Activated effector memory CD4-positive, alpha-beta T cell treated with anti-CD3 and anti-CD28 coated beads, Interleukin-2, amount 50 U/mL, for 16 hours (primary cell): ENCODE results near the gene IL15RA.
A peak's percentile ranks its signal among the peaks of the same experiment; 100 is the strongest.
"Not testable (repeated sequence)": the region's sequence is repeated elsewhere in the genome, so short reads cannot be mapped to it uniquely, and the experiment has no call there.

Experiments
- DNase-seq: peaks from one replicate; pipeline ENCODE4 v3.0.0-alpha.2; 2020

The IL15RA gene

GRCh38 chr10:5949009-5949759 lies 28.2 kb downstream of the IL15RA start:
- DNase-seq: peak; percentile 70

- no peak for DNase-seq
Measured at GRCh38 chr10:5948208-5948585, 29.1 kb downstream of the IL15RA start.

- DNase-seq: no peak
Measured at GRCh38 chr10:5947471-5948207, 29.7 kb downstream of the IL15RA start.

DNA sequence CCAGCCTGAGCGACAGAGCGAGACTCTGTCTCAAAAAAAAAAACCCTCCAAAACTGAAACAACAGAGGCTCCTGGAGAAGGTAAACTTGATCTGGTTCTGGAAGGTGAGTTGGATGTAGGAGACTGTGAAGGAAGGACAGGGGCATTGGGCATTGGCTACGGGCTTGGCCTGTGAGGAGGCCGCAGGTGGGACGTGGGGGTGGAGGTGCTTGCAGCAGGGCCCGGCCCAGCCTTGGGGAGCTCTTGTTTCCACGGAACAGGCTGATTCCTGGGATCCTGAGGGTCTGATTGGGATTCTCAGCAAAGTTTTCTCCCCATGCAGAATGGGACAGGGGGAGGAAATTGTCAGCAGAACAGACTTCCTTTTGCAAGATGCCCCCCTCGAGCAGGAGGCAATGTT lies 30.6 kb downstream of the IL15RA start:
- DNase-seq: no peak

DNA sequence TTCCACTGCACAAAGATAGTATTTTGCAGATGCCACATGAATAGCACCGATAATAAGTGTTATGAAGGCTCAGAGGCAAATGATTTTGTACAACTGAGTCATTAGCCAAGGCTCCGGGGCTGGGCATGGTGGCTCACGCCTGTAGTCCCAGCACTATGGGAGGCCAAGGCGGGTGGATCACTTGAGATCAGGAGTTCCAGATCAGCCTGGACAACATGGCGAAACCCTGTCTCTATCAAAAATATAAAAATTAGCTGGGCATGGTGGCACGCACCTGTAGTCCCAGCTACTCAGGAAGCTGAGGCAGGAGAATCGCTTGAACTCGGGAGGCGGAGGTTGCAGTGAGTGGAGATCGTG lies 30.9 kb downstream of the IL15RA start:
- not testable (repeated sequence) for DNase-seq

- no peak for DNase-seq
Measured at GRCh38 chr10:5945561-5946418, 31.6 kb downstream of the IL15RA start.

DNA sequence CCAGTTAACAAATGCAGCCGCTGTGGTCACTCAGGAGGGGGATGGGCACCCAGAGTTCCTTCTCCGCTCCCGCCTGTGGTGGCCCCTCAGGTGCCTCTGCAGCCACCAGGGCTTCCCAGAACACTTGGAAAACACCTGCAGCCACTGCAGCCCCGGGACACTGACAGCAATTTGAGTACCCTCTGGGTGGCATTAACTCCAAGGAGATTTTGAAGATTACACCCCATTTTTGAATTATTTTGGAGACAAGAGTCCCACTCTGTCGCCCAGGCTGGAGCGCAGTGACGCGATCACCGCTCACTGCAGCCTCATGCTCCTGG lies 32.2 kb downstream of the IL15RA start:
- DNase-seq: no peak

GRCh38 chr10:5944389-5945189 lies 32.8 kb downstream of the IL15RA start:
- no peak for DNase-seq

DNA sequence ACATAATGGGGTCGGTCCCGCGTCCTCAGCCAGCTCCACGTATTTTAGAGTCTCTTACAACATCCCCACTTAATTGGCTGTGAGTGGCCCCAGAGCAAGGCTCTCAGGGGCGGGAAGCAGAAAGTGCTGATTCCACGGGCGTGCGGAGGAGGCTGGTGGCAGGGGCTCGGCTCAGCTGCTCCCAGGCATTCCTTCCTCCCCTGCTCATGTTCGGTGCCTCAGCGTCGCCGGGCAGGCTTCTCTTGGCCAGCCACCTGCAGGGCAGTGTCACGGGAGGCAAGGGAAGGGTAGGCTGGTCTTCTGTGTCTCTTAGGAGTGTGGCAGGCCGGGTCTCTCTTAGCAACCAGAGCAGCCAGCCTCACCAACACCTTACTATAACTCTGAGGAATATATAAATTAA lies 33.8 kb downstream of the IL15RA start:
- no peak for DNase-seq

DNA sequence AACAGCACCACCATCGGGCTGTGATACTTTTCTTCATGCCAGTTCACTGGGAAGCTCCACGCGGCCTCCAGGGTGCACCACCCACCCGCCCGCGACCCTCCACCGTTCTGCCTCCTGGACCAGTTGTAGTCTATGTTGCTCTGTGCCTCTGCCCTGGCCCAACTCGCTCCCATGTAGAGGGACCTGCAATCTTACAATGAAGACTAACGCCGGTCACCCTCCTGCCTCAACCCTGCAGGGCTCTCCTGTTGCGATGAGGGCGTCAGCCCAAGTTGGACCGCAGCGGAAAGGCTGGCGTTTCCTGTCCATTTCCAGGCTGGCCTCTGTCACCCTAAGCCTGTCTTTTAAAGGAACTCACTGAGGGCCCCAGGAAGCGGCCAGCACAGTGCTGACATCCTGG lies 34.9 kb downstream of the IL15RA start:
- DNase-seq: no peak

- no peak for DNase-seq
Measured at GRCh38 chr10:5942001-5942400, 35.3 kb downstream of the IL15RA start.

- DNase-seq: no peak
Measured at GRCh38 chr10:5941579-5941978, 35.8 kb downstream of the IL15RA start.

DNA sequence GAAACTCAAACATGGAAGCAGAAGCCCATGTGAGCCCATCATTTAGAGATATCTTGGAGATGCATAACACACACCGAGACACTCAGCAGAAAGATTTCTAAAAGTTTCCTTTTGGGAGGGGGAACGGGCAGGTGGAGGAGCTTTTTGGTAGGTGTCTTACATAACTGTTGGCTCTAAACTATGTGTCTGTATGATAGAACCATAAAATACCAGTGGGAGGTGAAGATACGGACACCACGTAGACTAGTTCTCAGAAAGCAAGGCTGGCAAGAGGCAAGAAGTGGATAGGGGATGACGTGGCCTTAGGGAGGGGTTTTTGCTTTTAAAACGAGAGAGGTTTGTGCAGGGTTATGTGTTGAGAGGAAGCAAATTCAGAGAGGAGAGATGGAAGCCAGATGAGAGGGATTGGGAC lies 36.5 kb downstream of the IL15RA start:
- no peak for DNase-seq

- DNase-seq: no peak
Measured at GRCh38 chr10:5938291-5938690, 39.1 kb downstream of the IL15RA start.

- no peak for DNase-seq
Measured at GRCh38 chr10:5937016-5937415, 40.3 kb downstream of the IL15RA start.

DNA sequence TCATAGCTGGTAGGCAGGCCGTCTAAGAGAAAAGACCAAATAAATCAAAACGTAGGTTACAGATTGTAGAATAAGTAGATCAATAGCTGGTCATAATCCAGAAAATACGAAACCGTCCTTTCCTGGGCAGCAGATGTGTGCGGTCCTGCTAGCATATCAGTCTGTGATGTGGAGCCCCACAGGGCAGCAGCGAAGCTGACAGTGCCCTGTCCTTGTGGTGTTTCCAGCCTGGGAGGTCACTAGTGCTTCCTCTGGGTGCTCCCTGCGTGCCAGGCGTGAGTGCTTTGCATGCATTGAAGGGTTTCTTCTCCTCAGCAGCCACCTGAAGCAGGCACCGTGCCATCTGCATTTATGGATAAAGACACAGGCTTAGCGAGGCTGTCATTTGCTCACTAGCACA lies 41.7 kb downstream of the IL15RA start:
- no peak for DNase-seq

DNA sequence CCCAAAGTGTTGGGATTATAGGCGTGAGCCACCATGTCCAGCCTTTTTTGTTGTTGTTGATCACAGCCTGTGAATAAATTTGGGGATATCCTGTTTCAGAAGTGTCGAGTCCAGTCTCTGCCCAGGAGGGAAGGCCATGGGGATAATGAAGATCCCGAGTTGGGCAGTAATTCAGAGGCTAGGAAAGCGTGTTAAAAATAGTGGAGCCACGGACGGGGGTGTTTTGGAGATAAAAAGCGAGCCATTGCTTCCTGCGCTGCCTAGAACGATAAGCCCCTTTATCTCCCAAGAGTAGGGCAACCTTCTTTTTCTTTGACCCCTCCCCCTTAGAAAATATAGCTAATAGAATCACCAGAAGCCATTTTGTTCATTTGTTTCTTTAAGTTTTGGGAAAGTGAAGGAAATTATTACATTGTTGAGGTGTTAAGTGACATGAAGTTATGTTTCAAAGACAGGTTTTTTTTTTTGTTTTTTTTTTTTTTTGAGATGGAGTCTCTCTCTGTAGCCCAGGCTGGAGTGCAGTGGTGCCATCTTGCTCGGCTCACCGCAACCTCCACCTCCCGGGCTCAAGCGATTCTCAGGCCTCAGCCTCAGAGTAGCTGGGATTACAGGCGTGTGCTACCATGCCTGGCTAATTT lies 43.3 kb downstream of the IL15RA start:
- no peak for DNase-seq

DNA sequence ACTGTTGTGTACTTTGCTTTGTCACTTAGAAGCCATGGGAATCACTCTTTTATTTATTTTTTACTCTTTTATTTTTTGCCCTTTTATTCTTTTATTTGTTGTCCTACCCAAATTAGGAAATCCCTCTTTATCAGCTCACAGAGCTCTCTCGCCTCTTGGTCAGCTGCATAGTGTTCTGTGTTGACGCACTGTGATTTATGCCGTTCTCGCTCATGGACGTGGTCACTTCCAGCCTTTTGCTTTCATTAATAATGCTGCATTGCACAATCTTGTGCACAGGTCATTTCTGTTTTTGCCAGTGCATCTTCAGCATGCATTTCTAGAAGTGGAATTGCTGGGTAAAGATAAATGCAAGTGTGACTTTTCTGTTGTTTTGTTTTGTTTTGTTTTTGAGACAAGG lies 45.0 kb downstream of the IL15RA start:
- no peak for DNase-seq

DNA sequence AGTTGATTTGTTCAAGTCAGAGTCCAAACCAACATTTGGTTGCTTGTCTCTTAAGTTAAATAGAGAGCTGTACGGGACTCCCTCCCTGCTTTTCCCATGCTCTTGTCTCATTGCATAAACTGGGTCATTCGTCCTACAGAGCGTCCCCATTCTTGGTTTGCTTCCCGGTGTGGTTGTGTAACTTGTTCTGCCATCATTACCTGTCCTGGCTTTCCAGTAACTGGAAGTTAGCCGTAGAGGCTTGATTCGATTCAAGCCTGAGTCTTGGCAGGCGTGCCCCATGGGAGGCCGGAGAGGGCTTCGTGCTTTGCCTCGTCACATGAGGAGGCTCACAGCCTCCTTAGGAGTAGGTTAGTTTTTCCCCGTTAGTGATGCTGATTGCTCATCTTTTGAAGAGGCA lies 47.1 kb downstream of the IL15RA start:
- no peak for DNase-seq

DNA sequence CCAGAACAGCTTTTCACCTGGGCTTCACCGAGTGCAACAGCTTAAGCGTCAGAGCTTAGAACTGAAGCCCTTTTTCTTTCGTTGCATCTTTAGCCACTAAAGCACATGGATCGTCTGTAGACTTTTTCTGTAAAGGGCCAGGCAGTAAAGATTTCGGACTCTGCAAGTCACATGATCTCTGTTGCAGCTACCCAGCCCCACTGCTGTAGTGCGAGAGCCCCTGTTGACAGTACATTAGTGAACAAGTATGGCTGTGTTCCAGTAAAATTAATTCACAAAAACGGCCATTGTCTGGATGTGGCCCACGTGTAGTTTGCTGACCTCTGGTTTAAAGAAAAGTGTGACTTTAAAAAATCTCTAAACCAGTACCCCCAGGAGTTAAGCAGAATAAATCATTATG lies 47.9 kb downstream of the IL15RA start:
- DNase-seq: no peak

GRCh38 chr10:5927306-5927705 lies 50.0 kb downstream of the IL15RA start:
- no peak for DNase-seq

GRCh38 chr10:5924889-5925288 lies 52.5 kb downstream of the IL15RA start:
- no peak for DNase-seq

DNA sequence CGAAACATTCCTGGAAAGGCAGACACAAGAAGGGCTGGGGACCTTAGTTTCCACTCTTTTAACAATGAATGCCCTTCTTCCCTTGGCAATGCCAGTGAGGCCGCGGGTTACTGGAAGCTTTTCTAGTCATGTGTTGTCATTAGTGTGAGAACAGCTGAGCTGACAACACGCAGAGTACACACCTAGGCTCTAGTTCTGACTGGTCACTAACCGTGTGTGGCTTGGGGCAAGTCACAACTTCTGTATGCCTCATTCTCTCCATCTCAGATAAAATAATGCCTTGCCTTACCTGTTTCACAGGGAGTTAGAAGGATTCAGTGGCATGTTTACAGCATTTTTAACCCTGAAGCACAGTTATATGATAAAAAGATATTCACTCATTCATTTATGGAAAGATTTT lies 55.6 kb downstream of the IL15RA start:
- DNase-seq: no peak
